NCI-H1436 (cell line): ENCODE results near the gene APPBP2.
"Not testable (repeated sequence)": the region's sequence is repeated elsewhere in the genome, so short reads cannot be mapped to it uniquely, and the experiment has no call there.

Experiments
- DNase-seq: peaks from one replicate; lab custom pipeline; 2025; lab: John Stamatoyannopoulos, UW

Gene APPBP2

DNA sequence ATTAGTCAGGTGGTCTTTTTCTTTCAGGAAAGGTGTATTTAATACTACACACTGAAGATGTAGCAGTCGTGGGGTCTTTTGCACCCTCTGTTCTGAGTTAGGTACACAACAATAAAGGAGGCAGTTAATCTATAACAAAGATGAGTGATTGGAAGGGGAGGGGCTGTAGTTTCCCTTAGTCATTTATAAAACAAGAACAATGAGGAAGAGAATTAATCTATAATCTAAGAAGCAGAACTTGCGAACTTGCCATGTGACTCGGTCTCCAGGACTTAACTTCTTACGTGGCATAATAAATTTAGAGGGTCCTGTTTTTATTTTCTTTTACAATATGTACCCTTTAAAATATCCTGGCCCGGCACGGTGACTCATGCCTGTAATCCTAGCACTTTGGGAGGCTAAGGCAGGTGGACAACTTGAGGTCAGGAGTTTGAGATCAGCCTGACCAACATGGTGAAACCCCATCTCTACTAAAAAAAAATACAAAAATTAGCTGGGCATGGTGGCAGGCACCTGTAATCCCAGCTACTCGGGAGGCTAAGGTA lies 8.6 kb upstream of the APPBP2 start:
- DNase-seq: no peak

DNA sequence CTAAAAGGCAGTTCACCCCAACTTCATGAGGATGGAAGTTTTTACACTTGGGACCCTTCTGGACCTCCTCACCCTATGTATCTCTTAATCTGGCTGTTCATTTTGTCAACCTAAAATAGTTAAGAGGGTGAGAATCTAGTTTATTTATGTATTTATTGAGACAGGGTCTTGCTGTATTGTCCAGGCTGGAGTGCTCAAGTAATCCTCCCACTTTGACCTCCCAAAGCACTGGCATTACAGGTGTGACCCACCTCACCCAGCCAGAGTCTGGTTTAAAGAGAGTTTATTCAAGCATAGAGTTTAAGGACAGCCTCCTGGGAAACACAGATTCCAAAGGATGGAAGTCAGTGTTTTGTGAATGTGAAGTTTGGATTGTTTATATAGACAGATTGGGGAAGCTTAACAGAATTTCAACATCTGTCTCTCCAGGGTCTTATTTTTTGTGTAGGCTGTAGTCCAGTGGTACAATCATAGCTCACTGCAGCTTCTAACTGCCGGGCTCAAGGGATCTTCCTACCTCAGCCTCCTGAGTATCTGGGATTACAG lies 8.0 kb upstream of the APPBP2 start:
- no peak for DNase-seq

DNA sequence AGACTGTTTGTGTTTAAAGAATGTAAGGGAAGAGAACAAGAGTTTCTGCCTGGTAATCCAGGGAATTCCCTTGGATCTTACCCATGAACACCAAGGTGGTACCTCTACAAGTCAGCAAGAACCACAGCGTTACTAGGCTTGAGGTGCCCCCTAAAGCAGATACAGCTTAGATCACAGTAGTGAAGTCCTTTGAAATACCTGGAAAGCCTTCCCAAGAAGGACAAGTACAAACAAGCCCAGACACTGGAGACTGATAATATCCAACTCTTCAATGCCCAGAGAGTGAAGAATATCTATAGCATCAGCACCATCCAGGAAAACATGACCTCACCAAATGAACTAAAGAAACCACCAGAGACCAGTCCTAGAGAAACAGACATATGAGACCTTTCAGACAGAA lies 3.8 kb upstream of the APPBP2 start:
- DNase-seq: no peak

DNA sequence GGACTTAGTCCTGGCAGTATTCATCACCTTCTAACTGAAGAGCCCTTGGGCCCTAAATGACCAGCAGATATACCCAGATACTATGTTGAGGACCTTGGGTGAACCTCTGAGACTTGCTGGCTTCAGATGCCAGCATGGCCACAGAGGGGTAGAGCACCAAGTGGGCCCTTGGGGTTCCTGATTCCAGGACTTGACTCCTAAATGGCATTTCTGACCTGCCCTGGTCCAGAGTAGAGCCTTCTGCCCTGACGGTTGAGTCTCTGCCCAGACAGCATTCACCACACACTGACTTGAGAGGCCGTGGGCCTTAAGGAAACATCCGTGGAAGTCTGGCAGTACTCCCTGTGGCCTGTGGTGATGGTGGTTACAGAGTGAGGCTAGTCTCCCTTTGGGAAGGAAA lies 2.8 kb upstream of the APPBP2 start:
- no peak for DNase-seq

DNA sequence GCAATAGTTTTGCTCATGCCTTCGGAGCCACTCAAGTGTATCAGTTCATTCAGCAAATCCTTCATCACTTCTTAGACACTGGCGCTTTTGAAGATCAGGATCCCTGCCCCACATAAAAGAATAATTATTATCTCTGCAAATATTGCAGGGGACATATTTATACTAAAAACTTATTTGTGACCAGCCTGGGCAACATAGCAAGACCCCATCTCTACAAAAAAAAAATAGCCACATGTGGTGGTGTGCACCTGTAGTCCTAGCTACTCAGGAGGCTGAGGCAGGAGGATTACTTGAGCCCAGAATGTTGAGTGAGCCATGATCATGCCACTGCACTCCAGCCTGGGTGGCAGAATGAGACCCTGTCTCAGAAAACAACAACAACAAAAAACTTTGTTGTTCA lies 1.7 kb upstream of the APPBP2 start:
- DNase-seq: no peak

DNA sequence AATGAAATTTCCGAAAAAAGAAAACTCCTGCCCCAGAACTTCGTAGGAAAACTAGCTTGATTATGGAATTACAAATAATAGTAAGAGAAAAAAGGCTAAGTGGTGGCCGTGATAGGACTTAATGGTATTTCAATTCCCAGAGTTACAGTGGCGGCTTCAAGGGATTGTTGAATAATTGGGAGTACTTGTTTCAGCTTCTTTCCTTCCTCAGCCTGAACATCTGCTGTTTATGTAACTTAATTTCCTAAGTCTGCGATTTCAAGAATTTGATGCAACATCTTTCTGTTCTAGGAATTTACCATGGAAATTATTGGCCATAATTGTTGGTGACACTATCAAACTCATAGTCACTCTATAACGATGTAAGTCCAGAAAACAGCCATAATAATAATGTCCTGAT lies 684 bp upstream of the APPBP2 start:
- DNase-seq: no peak

DNA sequence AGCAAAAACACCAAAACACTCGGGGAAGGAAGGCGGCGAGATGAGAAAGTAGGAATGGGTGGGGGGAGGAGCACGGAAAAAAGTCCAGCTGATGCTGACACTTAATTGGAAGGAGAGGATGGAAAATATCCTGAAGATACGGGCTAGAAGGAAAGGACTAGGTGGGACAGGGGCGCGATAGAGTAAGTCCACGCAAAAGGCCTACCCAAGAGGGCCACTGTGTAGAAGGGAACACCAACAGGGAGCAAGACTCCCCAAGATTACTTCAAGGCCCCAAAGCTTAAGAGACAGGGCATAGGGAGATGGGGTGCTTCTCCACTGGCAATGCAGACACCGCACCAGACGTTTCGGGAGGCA lies 736 bp downstream of the APPBP2 start:
- no peak for DNase-seq

DNA sequence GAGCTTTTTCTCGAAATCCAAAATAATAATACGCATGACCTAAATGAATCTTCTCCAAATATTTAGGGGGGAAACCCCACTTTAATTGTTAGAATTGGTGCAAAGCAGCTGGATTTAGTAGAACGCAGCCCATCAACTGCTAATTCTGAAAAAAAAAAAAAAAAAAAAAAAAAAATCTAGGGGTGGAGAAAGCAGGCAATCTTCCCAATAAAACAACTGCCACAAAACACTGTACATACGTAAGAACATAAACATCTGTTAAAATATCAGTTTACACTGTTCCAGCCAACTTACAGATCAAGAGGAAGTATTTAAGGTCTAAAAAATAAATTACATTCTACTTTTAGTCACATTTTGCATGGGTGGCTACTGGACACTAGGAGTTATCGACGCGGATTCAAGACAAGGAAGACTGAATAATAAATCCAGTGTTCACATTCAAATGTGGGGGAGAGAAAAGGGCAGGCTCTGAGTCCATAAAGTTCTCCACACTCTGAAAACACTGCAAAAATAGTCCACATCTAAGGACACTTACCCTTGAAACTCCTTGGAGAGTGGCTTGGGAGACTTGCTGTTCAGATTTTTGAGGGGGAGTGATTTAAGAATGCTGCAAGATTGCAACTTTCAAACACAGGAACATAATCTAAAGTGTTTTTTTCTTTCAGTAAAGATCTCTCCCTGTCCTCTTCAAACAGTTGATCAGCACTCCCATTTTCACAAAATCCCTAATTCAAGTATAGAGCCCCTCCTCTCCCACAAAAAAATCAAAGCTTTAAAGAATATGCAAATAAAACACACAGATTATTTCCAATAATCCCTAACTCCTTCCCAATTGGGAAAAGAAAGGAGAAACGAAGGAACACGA lies 1.3 kb downstream of the APPBP2 start:
- no peak for DNase-seq

DNA sequence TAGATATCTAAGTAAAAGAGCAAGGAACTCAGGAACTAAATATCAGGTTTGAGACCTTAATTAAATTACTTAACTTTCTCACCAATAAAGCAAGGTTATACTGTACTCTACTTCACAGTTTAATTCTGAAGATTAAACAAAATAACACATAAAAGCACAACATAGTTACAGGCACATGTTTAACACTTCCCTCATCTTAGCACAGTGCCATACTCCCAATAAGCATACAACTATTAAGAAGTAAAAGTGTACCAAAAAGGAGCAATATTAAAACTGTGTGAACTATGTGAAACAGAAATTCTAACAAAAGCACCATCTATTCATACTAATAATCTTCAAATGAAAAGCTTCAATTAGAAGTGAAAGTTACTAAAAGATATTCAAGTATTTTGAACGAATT lies 2.2 kb downstream of the APPBP2 start:
- DNase-seq: no peak

DNA sequence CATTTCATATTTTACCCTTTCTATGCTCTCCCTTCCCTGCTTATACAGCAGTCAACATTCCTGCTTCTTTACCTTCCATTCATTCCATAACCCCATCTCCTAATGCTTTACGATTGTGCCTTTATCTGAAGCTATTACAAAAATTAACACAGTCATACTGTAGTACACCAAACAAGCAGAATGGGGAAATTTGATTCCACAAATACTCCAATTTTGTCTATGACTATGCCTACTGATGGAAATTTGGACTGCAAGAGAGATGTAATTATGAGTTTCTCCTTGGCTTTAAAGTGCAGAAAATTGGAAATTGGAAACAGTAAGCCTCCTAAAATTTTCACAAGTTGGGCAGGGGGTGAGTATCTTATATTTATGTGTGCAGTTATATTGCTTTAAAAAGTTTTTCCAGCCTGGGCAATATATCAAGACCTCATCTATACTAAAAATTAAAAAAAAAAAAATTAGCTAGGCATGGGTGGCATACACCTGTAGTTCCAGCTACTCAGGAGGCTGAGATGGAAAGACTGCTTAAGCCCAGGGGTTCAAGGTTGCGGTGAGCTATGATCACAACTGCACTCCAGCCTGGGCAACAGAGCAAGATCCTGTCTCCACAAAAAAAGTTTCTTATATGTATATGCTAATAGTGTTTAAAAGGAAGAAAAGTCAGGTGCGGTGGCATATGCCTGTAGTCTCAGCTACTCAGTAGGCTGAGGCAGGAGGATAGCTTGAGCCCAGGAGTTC lies 3.0 kb downstream of the APPBP2 start:
- no peak for DNase-seq

DNA sequence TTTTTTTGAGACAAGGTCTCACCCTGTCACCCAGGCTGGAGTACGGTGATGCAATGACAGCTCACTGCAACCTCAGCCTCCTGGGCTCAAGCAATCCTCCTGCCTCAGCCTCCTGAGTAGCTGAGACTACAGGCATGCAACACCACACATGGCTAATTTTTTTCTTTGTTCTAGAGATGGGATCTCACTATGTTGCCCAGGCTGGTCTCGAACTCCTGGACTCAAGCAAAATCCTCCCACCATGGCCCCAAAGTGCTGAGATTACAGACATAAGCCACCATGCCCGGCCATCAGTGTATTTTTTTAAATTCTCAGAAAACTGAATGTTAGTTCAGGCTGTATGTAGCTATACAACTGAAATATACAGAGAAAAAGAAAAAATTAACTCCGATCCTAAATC lies 6.2 kb downstream of the APPBP2 start:
- DNase-seq: no peak

DNA sequence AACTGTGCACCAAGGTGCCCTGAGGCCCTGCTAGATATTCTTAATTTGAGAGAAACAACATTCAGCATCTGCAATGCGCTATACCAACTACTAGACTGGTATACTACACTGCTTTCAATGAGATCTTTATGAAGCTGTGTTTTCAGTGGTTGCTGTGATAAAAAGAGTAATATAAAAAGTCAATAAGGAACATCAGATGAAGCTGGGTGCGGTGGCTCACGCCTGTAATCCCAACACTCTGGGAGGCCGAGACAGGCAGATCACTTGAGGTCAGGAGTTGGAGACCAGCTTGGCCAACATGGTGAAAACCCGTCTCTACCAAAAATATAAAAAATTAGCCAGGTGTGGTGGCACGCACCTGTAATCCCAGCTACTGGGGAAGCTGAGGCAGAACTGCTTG lies 10.4 kb downstream of the APPBP2 start:
- DNase-seq: not testable (repeated sequence)

DNA sequence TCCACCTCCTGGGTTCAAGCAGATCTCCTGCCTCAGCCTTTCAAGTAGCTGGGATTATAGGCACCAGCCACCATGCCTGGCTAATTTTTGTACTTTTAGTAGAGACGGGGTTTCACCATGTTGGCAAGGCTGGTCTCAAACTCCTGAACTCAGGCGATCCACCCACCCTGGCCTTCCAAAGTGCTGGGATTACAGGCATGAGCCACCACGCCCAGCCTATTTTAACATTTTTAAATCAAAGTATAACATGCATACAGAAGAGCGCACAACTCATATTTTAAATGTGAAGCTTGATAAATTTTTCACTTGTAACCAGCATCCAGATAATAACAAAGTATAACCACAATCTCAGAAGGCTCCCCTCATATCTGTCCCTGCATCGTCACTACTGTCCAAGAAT lies 10.8 kb downstream of the APPBP2 start:
- not testable (repeated sequence) for DNase-seq

DNA sequence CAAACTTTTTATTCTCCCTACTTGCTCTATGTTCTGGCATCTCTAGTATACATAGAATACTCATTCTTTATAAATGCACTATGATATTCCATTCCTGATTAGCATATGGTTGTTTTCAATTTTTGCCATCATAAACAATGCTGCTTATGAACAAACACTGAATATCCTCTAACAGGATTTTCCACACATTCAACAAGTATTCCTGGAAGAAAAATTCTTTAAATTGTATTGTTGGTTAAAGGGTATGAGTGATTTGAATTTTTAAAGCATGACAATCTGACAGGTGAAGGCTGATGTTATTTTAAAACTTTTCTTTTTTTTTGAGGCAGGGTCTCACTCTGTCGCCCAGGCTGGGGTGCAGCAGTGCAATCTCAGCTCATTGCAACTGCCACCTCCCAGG lies 11.5 kb downstream of the APPBP2 start:
- no peak for DNase-seq

DNA sequence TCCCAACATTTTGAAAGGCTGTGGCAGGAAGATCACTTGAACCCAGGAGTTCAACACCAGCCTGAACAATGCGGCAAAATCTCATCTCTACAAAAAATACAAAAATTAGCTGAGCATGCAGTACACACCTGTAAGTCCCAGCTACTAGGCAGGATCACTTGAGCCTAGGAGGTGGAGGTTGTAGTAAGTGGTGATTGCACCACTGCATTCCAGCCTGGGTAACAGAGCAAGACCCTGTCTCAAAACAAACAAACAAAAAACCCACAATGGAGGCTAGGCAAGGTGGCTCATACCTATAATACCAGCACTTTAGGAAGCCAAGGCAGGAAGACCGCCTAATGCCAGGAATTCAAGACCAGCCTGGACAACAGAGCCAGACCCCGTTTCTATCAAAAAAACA lies 12.0 kb downstream of the APPBP2 start:
- no peak for DNase-seq

DNA sequence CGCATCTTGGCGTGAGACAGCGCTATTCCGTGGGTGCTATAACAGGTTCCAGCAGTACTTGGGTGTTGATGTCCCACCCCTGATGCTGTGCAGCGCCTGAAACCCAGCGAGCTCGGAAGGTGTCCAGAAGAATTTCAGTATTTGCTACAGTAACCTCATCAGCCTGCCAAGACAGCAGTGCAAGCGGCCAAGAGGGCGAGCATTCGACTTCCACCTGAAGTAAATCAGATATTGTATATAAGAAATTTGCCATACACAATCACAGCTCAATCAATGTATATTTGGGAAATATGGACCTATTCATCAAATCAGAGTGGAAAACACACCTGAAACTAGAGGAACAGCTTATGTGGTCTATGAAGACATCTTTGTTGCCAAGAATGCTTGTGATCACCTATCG lies 13.0 kb downstream of the APPBP2 start:
- no peak for DNase-seq

DNA sequence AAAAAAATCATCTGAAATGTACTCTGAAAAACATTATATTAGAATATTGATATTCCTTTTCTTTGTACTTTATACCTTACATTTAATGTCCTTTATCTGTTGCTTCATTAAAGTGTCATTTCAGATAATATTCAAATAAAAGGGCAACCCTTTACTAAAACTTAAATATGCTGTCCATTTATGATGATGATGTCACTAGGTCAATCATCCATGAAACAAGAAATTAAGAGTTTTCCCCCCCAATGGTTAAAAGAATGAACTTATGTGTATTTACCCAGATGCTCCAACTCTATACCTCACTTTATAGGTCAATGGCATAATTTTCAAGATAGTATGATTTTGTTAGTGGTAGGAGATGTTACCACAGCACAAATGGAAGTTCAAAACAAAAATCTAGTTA lies 15.3 kb downstream of the APPBP2 start:
- DNase-seq: no peak

DNA sequence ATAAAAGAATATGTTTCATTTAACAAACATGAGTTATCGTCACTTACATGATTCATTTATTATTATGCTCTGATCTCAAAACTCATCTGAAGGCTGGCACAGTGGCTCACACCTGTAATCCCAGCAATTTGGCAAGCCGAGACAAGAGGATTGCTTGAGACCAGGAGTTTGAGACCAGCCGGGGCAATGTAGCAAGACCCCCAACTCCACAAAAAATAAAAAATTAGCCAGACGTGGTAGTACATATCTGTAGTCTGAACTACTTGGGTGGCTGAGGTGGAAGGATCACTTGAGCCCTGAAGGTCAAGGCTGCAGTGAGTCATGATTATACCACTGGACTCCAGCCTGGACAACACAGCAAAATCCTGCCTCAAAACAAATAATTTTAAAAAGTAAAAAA lies 16.0 kb downstream of the APPBP2 start:
- no peak for DNase-seq

DNA sequence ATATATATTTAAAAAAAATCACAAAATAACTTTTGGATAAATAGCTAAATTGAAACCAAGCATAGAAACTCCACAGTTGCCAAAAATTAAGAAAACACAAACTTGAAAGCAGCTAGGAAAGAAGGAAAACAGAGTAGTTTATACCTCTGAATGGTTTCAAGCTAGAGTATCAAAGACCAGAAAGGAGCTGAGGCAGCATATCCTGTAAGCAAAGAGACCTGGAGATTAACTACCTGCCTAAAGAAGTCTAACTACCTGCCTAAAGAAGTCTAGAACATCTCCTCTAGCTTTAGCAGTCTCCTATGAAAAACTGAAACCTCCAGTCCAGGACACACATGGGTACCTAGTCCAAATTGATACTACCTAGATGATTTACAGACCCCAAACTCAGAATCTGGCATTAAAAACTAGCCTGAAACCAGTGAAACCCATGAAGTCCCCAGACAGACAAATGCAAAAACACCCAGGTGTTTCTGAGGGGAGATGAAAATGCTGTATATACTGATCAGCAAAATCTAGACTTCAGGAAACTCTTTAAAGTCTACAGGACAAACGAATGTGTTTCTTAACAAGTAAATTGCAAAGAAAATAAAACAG lies 17.6 kb downstream of the APPBP2 start:
- DNase-seq: no peak

DNA sequence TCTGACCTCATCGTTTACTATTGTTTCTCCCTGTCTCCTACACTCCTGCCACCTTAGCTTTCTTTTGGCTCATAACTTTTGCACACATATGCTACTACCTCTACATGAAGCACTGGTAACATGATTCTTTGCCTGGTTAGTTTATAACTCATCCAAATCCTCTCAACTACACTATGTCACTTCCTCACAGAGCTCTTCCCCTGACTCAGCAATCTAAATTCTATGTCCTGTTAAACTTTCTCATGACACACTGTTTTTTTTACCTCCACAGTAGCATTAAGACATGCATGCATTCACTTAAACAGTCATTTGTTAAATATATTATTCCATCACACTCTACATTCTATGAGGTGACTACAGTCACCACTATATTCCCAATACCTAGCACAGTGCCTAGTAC lies 19.7 kb downstream of the APPBP2 start:
- no peak for DNase-seq

DNA sequence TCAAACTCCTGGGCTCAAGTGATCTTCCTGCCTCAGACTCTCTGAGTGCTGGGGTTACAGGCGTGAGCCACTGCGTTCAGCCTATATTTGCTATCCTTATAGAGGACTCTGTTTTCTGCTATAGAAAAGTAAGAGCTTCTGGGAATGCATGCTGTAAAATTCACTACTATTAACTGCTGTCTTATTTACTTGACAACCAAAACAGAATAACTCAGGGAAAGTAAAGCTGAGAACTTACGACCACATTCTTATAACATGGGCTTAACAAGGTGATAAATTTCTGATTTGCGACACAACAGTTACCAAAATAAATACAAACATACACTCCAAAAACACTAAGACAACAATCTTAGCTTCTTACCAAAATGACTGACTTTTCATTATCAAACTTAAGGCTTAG lies 23.9 kb downstream of the APPBP2 start:
- no peak for DNase-seq

DNA sequence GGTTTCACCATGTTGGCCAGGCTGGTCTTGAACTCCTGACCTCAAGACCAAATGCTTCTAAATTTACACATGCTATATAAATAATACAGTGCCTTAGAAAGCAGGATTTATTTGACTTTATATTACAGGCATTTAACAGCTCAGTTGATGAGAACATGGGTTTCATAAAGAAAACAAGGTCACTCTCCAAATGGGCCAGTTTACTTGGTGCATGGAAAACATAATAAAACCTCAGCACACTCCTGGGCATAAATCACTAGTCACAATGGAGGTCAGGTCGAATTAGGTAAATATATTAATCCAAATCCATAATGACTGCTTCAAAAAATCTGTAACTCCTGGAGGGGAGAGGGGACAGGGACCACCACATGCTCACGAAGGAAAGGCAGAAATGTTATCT lies 24.5 kb downstream of the APPBP2 start:
- DNase-seq: no peak

DNA sequence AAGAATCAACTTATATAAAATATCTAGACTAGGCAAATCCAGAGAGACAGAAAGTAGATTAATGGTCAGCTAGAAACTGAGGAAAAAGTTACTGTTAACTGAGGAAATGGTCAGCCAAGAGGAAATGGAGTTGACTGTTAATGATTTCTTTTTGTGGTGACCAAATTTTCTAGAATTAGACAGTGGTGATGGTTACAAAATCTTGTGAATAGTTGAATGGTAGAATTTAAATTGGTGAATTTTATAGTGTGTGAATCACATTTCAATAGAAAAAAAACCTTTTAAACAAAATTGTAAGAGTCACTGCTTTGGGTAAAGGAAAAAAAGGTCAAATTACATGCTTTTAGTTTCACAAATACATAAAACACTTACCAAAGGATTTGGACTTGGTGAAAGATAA lies 30.0 kb downstream of the APPBP2 start:
- DNase-seq: no peak
